Spinal cord (tissue), 10 donors: ENCODE results near the gene MMAB. TPM values are rescaled to one million over a fixed set of nuclear protein-coding genes. Genes with fewer than 3 reads are reported as not detected.
A peak's percentile ranks its signal among the peaks of the same experiment; 100 is the strongest.
"Not testable (repeated sequence)": the region's sequence is repeated elsewhere in the genome, so short reads cannot be mapped to it uniquely, and the experiment has no call there.

Source experiments
- DNase-seq, 6 donors: peaks; one replicate each; pipeline versions ENCODE4 v3.0.0 to v3.0.0-alpha.2; 2013 to 2015; ENCODE audit warnings: low spot score in 6 of 6, low read depth in 4 of 6
- H3K27ac ChIP-seq: one replicate; pipeline ENCODE4 v1.5.1; 2013; ENCODE audit warnings: low read depth, low read length, control low read depth
- H3K27me3 ChIP-seq: one replicate; pipeline ENCODE4 v1.6.1; 2013; ENCODE audit warnings: low read length; ENCODE audit not compliant: control insufficient read depth, insufficient read depth
- H3K36me3 ChIP-seq: one replicate; pipeline ENCODE4 v1.6.1; 2013; ENCODE audit warnings: low read length; ENCODE audit not compliant: control insufficient read depth, insufficient read depth
- H3K4me1 ChIP-seq: one replicate; pipeline ENCODE4 v1.6.1; 2013; ENCODE audit warnings: low read length; ENCODE audit not compliant: control insufficient read depth, insufficient read depth
- H3K4me3 ChIP-seq: one replicate; pipeline ENCODE4 v1.5.1; 2013; ENCODE audit warnings: low read depth, low read length, control low read depth
- H3K9me3 ChIP-seq: one replicate; pipeline ENCODE4 v1.6.1; 2013; ENCODE audit warnings: low read length; ENCODE audit not compliant: control insufficient read depth, insufficient read depth
- WGBS: methylation state at CpG from one replicate; pipeline ENCODE4 v1.1.5; 2013; ENCODE audit warnings: missing lambda C conversion rate; ENCODE audit not compliant: insufficient coverage; 5-methylcytosine and 5-hydroxymethylcytosine counted together
- polyA plus RNA-seq, 2 donors: library from polyadenylated mRNA; unstranded; fragments of 120-200 nt; gene quantifications; one replicate each; pipeline ENCODE4 v1.2.1, GENCODE V29; 2013; ENCODE audit not compliant: insufficient read length in 2 of 2
- total RNA-seq, 2 donors: library from RNA; depleted of rRNA in 1 of 2; stranded (reverse); fragments of 120-200 nt in 1 of 2; fragments of >200 nt in 1 of 2; gene quantifications; one replicate each; pipeline versions ENCODE4 v1.2.3 to v1.2.4, GENCODE V29; 2013 to 2014
- donor health status: healthy.

MMAB gene
- total and polyA plus RNA-seq, 4 donors, result 21.9 to 59.8 (median 54.2) TPM

DNA sequence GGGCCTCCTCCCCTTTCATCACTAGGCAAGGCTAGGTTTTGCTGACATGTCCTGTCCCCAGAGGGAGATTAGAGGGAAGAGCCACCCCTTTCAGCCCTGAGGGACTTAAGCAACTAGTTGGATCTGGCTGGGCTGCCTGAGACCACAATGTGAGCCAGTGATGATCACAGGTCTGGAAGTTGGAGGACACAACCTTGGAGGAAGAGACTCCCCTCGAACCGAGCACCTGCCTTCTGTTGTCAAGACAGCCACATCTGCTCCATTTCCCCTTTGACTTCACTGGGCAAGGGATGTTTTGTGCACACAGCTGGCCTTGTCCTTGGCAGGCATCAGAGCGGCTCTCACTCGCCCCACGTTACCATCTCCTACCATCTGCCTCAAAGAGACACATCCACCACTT lies 31.7 kb upstream of the MMAB start:
- Histone ChIP-seq H3K36me3 (peaks cover 2% of the 10 kb centered on the region), H3K4me1 (peaks cover 19% of the 10 kb centered on the region), H3K4me3 (no peak overlapping the region), H3K27ac (no peak overlapping the region), H3K27me3 (no peaks in the 10 kb centered on the region), H3K9me3 (no peaks in the 10 kb centered on the region)
- no peak for DNase-seq
- WGBS, result 52% methylated on average over 5 of the region's 5 CpGs

DNA sequence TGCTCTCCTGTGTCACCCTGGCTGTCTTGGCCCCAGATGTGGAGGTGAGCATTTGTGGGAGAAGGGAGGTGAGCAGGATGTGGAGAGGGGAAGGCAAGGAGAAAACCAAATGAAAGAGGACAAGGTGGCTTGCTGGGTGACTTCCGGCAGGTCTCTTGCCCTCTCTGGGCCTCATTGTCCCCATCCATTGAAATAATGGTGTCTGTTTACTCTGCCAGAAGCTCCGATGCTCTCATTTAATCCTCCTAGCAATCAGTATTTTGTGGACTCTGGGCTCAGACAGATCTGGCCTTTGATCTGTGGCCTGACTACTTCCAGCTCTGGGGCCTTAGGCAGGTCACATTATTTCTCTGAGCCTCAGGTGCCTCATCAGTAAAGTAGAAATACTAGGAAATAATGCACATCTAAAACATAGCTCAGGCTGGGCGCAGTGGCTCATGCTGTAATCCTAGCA lies 30.9 kb upstream of the MMAB start:
- no peak for DNase-seq
- H3K9me3 ChIP-seq, result no peaks in the 10 kb centered on the region
- peaks cover 19% of the 10 kb centered on the region for H3K4me1 ChIP-seq
- H3K27me3 ChIP-seq, result no peaks in the 10 kb centered on the region
- H3K36me3 ChIP-seq, result peaks cover 6% of the 10 kb centered on the region
- no peak overlapping the region for H3K4me3 ChIP-seq
- WGBS, result 89% methylated on average over 3 of the region's 3 CpGs
- no peak overlapping the region for H3K27ac ChIP-seq

DNA sequence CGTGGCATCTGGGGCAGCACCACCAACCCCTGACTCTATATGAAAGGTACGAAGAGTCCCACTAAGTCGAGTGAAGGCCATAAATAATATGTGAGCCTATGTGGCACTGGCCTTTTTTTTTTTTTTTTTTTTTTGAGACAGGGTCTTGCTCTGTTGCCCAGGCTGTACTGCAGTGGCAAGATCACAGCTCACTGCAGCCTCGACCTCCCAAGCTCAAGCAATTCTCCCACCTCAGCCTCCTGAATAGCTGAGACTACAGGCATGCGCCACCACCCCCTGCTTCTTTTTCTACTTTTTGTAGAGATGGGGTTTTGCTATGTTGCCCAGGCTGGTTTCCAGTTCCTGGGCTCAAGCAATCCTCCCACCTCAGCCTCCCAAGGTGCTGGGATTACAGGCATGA lies 28.8 kb upstream of the MMAB start:
- peaks cover 32% of the 10 kb centered on the region for H3K4me1 ChIP-seq
- DNase-seq, H3K27ac ChIP-seq, H3K4me3 ChIP-seq, H3K27me3 ChIP-seq, H3K9me3 ChIP-seq: not testable (repeated sequence)
- no CpG with 5 or more reads among the region's 5 CpGs for WGBS
- peaks cover 16% of the 10 kb centered on the region for H3K36me3 ChIP-seq

DNA sequence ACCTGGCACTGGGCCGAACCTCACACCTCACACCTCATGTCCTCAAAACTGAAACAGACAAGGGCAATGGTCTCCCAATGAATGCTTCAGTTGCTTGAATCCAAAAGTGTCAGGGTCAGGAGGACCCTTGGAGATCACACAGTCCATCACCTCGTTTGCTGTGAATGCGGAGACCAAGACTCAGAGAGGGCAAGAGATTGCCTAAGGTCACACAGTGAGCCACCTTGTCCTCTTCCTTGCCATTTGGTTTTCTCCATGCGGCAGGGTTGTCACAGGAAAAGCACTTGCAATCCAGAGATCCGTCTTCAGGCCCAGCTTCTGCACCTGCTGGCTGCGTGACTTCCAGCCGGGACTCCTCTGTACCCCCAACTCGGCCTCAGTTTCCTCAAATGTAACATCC lies 28.3 kb upstream of the MMAB start:
- DNase-seq, result no peak
- no peak overlapping the region for H3K27ac ChIP-seq
- H3K27me3 ChIP-seq, result no peaks in the 10 kb centered on the region
- H3K4me1 ChIP-seq, result peaks cover 26% of the 10 kb centered on the region
- H3K4me3 ChIP-seq, result no peak overlapping the region
- H3K9me3 ChIP-seq, result no peaks in the 10 kb centered on the region
- peaks cover 22% of the 10 kb centered on the region for H3K36me3 ChIP-seq
- WGBS, result 89% methylated on average over 7 of the region's 8 CpGs

DNA sequence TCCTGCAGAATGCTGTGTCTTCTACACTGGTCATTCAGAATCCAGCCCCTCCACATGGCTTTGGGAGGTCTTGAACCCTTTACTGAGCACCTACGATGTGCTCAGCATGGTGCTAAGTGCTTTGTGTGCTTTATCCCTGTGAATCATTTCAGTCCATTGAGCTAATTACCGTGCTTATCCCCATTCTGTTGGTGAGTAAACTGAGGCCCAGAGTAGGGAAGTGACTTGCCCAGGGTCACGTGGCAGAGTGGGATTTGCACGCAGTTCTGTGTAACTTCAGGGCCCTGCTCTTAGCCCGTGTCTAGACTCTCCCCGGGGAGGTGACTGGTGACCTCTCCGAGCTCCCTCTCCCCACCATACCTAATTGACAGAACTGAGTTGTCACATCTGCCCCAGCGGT lies 27.7 kb upstream of the MMAB start:
- Histone ChIP-seq H3K27ac (no peak overlapping the region), H3K4me3 (no peak overlapping the region), H3K4me1 (peaks cover 21% of the 10 kb centered on the region), H3K27me3 (no peaks in the 10 kb centered on the region), H3K36me3 (peaks cover 27% of the 10 kb centered on the region), H3K9me3 (no peaks in the 10 kb centered on the region)
- 93% methylated on average over 8 of the region's 8 CpGs for WGBS
- DNase-seq, result no peak

DNA sequence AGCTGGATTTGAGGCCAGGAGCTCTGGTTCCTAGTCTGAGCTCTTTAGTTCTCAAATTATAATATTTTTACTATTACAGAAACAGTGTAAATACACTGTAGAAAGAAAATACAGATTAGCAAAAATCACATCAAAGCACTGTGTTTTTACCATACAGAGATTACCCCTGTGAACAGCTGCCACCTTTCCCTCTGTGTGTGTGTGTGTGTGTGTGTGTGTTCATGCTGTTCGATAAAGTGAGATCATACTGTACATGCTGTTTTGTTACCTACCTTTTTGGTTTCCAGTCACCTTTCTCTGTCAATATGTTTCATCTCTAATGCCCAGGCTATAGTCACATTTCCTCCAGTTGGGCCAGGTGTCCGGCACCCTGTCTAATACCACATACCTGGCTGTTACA lies 27.2 kb upstream of the MMAB start:
- WGBS, result 86% methylated on average over 1 of the region's 2 CpGs
- Histone ChIP-seq H3K27ac (no peak overlapping the region), H3K4me1 (peaks cover 16% of the 10 kb centered on the region), H3K36me3 (peaks cover 32% of the 10 kb centered on the region), H3K27me3 (no peaks in the 10 kb centered on the region), H3K4me3 (no peak overlapping the region), H3K9me3 (no peaks in the 10 kb centered on the region)
- no peak for DNase-seq

DNA sequence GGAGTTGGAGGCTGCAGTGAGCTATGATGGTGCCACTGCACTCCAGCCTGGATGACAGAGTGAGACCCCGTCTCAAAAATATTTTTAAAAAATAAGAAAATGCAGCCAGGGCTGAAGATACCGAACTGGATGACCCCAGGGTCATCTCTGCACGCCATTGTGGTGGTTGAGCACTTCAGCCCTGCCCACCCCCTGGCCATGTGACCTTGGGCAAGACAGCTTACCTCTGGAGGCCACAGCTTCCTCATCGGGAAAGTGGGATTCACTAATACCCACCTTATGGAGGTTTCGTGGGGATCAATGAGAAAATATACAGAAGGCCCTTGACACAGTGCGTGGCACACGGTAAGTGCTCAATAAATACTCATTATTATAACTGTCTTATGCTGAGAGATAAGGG lies 25.8 kb upstream of the MMAB start:
- H3K9me3 ChIP-seq, result no peaks in the 10 kb centered on the region
- H3K36me3 ChIP-seq, result peaks cover 43% of the 10 kb centered on the region
- no peak for DNase-seq
- H3K4me3 ChIP-seq, result no peak overlapping the region
- no peak overlapping the region for H3K27ac ChIP-seq
- WGBS, result 75% methylated on average over 4 of the region's 7 CpGs
- H3K27me3 ChIP-seq, result no peaks in the 10 kb centered on the region
- H3K4me1 ChIP-seq, result peaks cover 16% of the 10 kb centered on the region

DNA sequence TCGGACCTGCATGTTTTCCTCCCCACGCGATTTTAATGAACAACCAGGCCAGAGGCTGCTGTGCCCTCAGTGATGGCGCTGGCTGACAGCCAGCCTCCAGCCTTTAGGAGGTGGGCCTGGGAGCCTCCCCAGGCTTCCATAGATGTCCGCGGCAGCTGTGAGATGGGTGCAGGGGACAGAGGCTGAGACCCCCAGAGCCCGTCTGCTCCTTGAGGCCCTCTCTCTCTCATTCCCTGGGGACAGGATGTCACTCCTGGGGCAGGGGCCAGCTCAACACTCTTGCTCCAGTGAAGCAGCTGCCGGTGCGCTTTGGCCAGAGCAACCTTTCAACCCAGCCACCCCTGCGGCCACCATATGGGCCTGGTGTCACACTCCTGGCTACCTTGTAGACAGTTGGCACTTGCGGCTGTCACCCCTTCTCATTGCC lies 25.1 kb upstream of the MMAB start:
- 66% methylated on average over 11 of the region's 11 CpGs for WGBS

DNA sequence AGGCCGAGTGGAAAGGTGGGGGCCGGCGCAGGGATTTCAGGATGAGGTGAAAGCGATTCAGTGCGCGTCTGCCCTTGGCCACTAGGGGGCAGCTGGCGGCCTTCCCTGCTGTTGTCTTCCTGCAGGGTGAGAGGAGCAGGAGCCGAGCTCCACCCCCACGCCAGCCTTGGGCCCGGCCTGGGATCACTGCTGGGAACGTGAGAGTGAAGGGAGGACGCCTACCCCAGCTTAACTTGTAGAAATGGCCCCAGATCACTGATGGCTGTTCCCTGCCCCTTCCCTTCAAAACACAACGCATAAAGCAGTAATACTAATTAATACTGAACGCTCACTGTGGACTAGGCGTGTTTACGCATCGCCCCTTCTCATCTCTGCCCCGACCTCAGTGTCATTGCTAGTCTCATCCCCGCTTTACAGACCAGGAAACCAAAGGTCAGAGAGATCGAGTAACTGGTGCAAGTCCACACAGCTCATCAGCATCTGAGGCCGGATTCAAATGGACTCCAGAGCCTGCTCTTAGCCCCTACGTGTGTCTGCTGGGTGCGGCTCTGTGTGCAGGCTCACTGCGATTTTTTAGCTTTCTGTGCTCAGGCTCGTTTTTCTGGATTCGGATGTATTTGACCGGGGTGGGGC lies 24.6 kb upstream of the MMAB start:
- Histone ChIP-seq H3K27ac (no peak overlapping the region), H3K9me3 (no peaks in the 10 kb centered on the region), H3K4me1 (peaks cover 16% of the 10 kb centered on the region), H3K4me3 (no peak overlapping the region), H3K36me3 (peaks cover 52% of the 10 kb centered on the region), H3K27me3 (no peaks in the 10 kb centered on the region)
- WGBS, result 42% methylated on average over 27 of the region's 27 CpGs
- DNase-seq, result peak in 5 of 6 donors; percentile 58 to 95 (median 66)

More for the DNA sequence above, 25.1 kb upstream of the MMAB start:
- Histone ChIP-seq H3K4me3 (no peak overlapping the region), H3K36me3 (peaks cover 47% of the 10 kb centered on the region), H3K27me3 (no peaks in the 10 kb centered on the region), H3K9me3 (no peaks in the 10 kb centered on the region), H3K27ac (no peak overlapping the region), H3K4me1 (peaks cover 16% of the 10 kb centered on the region)
- no peak for DNase-seq

DNA sequence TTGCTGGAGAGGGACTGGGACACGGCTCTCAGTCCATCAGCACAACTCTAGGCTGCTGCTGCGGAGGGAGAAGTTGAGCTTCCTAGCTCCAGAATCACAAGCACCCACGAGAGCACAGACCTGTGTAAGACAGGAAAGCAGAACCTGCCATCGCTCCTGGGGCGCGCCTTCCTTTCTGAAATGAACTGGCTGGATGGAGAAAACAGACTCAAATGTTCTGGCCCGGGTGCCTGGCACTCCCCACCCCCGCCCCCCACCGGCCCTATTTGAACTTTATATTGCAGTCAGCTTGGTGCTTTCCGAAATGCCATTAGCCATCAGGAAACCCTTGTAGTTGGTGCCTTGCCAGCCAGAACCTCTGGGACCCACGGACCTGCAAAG lies 24.1 kb upstream of the MMAB start:
- H3K36me3 ChIP-seq, result peaks cover 57% of the 10 kb centered on the region
- WGBS, result 62% methylated on average over 8 of the region's 11 CpGs
- H3K27me3 ChIP-seq, result no peaks in the 10 kb centered on the region
- H3K27ac ChIP-seq, result no peak overlapping the region
- no peak for DNase-seq
- no peak overlapping the region for H3K4me3 ChIP-seq
- peaks cover 16% of the 10 kb centered on the region for H3K4me1 ChIP-seq
- no peaks in the 10 kb centered on the region for H3K9me3 ChIP-seq
